ENCODE results near the gene NEMF. TPM values are rescaled to one million over a fixed set of nuclear protein-coding genes. Genes with fewer than 3 reads are reported as not detected.

Gene NEMF
- polyA plus RNA-seq, 1 donor (not counting 4 experiments of a cell fraction or from before 2014, with no cell fraction given) = 55.1 TPM

DNA sequence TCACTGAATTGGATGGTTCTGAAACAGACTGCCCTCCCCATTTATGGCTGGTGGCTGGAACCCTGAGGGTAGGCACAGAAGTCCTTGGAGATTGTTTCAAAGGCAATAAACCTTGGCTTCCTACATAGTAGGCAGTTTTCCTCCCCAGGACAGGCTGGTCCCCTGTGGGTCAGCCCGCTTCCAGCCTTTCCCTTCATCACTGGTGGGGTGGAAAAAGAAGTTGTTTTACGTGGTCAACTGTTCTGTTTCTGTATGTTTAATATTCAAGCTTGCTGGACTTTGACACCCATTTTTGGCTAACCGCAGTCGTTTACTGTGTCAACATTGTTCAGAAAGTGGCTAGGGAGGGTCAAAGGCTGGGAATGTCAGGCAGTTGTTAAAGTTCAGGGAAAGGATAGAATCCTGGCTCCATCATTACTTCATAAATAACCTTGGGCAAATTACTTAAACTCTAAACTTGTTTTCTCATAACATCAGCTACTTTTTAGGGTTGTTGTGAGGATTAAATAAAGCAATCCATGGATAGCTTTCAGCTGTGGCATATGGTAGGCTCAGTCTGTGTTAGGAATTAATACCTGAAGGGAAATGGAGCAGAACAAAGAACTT lies 82.3 kb downstream of the NEMF start:
- H3K79me2 ChIP-seq (ENCODE audit: control insufficient read depth, insufficient read depth, low read length) = peaks cover 14% of the 10 kb centered on the region
- no peak for DNase-seq (ENCODE audit: low read depth, low spot score)
- peaks cover 22% of the 10 kb centered on the region for H3K4me1 ChIP-seq (ENCODE audit: control insufficient read depth, extremely low read depth, insufficient read depth, low read length)
- H4K20me1 ChIP-seq (ENCODE audit: control insufficient read depth, extremely low read depth, insufficient read depth, low read length) = no peaks in the 10 kb centered on the region
- TF ChIP-seq CTCF (optimal IDR thresholded peaks at IDR 0.05 in 1 of 3, IDR thresholded peaks at IDR 0.05 in 1 of 3, conservative IDR thresholded peaks at IDR 0.05 in 1 of 3; ENCODE audit: extremely low read depth in 1 of 3, insufficient read depth in 2 of 3, low read length in 3 of 3) = no peak
- no peak for TF ChIP-seq EZH2 (IDR thresholded peaks at IDR 0.05; ENCODE audit: low read length)
- no peak overlapping the region for H2AFZ ChIP-seq (ENCODE audit: control insufficient read depth, low read length)
- no peak overlapping the region for H3K27ac ChIP-seq (ENCODE audit: control insufficient read depth, insufficient read depth, low read length)
- no peaks in the 10 kb centered on the region for H3K27me3 ChIP-seq (ENCODE audit: control insufficient read depth, extremely low read depth, insufficient read depth, low read length)
- no peaks in the 10 kb centered on the region for H3K9me3 ChIP-seq (ENCODE audit: control insufficient read depth, low read depth, low read length)
- H3K36me3 ChIP-seq (ENCODE audit: control insufficient read depth in 2 of 2, extremely low read depth in 1 of 2, insufficient read depth in 2 of 2, low read length in 2 of 2) = peaks cover 0 to 7% of the 10 kb centered on the region in 2 experiments
- no peak for FAIRE-seq
- dilution Hi-C loops (cut with MboI; ENCODE audit: extremely low pct_ligation_motif_present, low sequenced_read_pairs) = no loop called here
- peak overlapping the region; percentile 92 for H3K4me2 ChIP-seq (ENCODE audit: control insufficient read depth, extremely low read depth, insufficient read depth, low read depth, low read length)
- H3K9ac ChIP-seq (ENCODE audit: control insufficient read depth, extremely low read depth, insufficient read depth, low read length) = no peak overlapping the region
- H3K4me3 ChIP-seq (ENCODE audit: control insufficient read depth in 2 of 3, extremely low read depth in 1 of 3, insufficient read depth in 2 of 3, low read depth in 1 of 3, low read length in 3 of 3) = no peak overlapping the region
- no peaks in the 10 kb centered on the region for H3K9me1 ChIP-seq (ENCODE audit: control insufficient read depth, extremely low read depth, insufficient read depth, low read length)

DNA sequence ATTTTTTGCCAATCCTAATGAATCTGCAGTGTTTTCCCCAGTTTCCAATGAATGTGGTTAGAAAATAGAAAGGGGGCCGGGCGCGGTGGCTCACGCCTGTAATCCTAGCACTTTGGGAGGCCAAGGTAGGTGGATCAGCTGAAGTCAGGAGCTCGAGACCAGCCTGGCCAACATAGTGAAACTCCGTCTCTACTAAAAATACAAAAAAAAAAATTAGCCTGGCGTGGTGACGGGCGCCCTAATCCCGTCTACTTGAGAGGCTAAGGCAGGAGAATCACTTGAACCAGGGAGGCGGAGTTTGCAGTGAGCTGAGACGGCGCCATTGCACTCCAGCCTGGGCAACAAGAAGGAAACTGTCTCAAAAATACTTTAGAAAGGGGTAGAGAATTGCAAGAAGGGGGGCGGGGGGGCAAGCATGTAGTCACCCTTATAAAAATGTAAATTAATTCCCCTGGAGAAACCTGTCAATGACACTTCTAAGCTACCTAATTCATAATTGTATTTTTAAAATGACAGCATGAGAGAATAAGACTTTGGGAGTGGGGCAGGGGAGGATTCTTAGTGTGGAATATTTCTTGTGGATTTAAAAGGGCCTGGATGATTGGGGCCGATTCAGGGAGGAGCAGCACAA lies 82.9 kb downstream of the NEMF start:
- peak overlapping the region; percentile 77 to 94 (median 94) for H3K4me3 ChIP-seq (ENCODE audit: control insufficient read depth in 2 of 3, extremely low read depth in 1 of 3, insufficient read depth in 2 of 3, low read depth in 1 of 3, low read length in 3 of 3)
- H3K27ac ChIP-seq (ENCODE audit: control insufficient read depth, insufficient read depth, low read length) = peak overlapping the region; percentile 98
- peaks cover 22% of the 10 kb centered on the region for H3K4me1 ChIP-seq (ENCODE audit: control insufficient read depth, extremely low read depth, insufficient read depth, low read length)
- FAIRE-seq (no peak), DNase-seq (ENCODE audit: low read depth, low spot score) (no peak)
- no peaks in the 10 kb centered on the region for H4K20me1 ChIP-seq (ENCODE audit: control insufficient read depth, extremely low read depth, insufficient read depth, low read length)
- peak overlapping the region; percentile 99 for H3K9ac ChIP-seq (ENCODE audit: control insufficient read depth, extremely low read depth, insufficient read depth, low read length)
- H2AFZ ChIP-seq (ENCODE audit: control insufficient read depth, low read length) = no peak overlapping the region
- H3K9me1 ChIP-seq (ENCODE audit: control insufficient read depth, extremely low read depth, insufficient read depth, low read length) = no peaks in the 10 kb centered on the region
- dilution Hi-C loops (cut with MboI; ENCODE audit: extremely low pct_ligation_motif_present, low sequenced_read_pairs) = no loop called here
- H3K9me3 ChIP-seq (ENCODE audit: control insufficient read depth, low read depth, low read length) = no peaks in the 10 kb centered on the region
- peaks cover 0 to 7% of the 10 kb centered on the region in 2 experiments for H3K36me3 ChIP-seq (ENCODE audit: control insufficient read depth in 2 of 2, extremely low read depth in 1 of 2, insufficient read depth in 2 of 2, low read length in 2 of 2)
- H3K79me2 ChIP-seq (ENCODE audit: control insufficient read depth, insufficient read depth, low read length) = peaks cover 14% of the 10 kb centered on the region
- TF ChIP-seq EZH2 (IDR thresholded peaks at IDR 0.05; ENCODE audit: low read length) (no peak), CTCF (optimal IDR thresholded peaks at IDR 0.05 in 1 of 3, IDR thresholded peaks at IDR 0.05 in 1 of 3, conservative IDR thresholded peaks at IDR 0.05 in 1 of 3; ENCODE audit: extremely low read depth in 1 of 3, insufficient read depth in 2 of 3, low read length in 3 of 3) (no peak)
- H3K27me3 ChIP-seq (ENCODE audit: control insufficient read depth, extremely low read depth, insufficient read depth, low read length) = no peaks in the 10 kb centered on the region
- peak overlapping the region; percentile 92 for H3K4me2 ChIP-seq (ENCODE audit: control insufficient read depth, extremely low read depth, insufficient read depth, low read depth, low read length)

Measured in keratinocyte (primary cell).